Activated naive CD4-positive, alpha-beta T cell treated with anti-CD3 and anti-CD28 coated beads, Interleukin-2, amount 10 ng/mL, durations not matched to agents 7 days and 5 days (primary cell): ENCODE measurements around the gene URAD.
"Not testable (repeated sequence)": the region's sequence is repeated elsewhere in the genome, so short reads cannot be mapped to it uniquely, and the experiment has no call there.

Source experiments
- CTCF ChIA-PET: fragments of 350-600 bp; sonication (Branson Sonifier 250); formaldehyde crosslinking; loops from one replicate; lab custom pipeline; 2021; ENCODE audit warnings: antibody characterized with exemption; lab: Charles Lee
- DNase-seq: peaks from one replicate; pipeline ENCODE4 v3.0.0-alpha.2; 2020
- H3K27ac Mint-ChIP-seq: one replicate; pipeline ENCODE4 v1.8.0; 2021; ENCODE audit warnings: mild to moderate bottlenecking, moderate library complexity, mixed read lengths
- H3K27me3 Mint-ChIP-seq: one replicate; pipeline ENCODE4 v1.8.0; 2021; ENCODE audit warnings: mild to moderate bottlenecking, mixed read lengths
- H3K36me3 Mint-ChIP-seq: one replicate; pipeline ENCODE4 v1.8.0; 2021; ENCODE audit warnings: mixed read lengths
- H3K4me1 Mint-ChIP-seq: one replicate; pipeline ENCODE4 v1.8.0; 2021; ENCODE audit warnings: mixed read lengths
- H3K4me3 Mint-ChIP-seq: one replicate; pipeline ENCODE4 v1.8.0; 2021; ENCODE audit warnings: mild to moderate bottlenecking, moderate library complexity, mixed read lengths
- H3K9me3 Mint-ChIP-seq: one replicate; pipeline ENCODE4 v1.8.0; 2021; ENCODE audit warnings: mixed read lengths

Gene URAD

GRCh38 chr13:27964206-27964605 is 24.3 kb downstream of the URAD start:
- H3K4me1 Mint-ChIP-seq, H3K9me3 Mint-ChIP-seq, H3K36me3 Mint-ChIP-seq, H3K4me3 Mint-ChIP-seq, H3K27ac Mint-ChIP-seq, DNase-seq: not testable (repeated sequence)
- CTCF ChIA-PET, result interaction anchor here (0.9 kb wide), 1 partner anchor 11 kb away, joined by 3 read pairs; no protein-coding TSS in a partner anchor
- H3K27me3 Mint-ChIP-seq, result peaks cover 100% of the 10 kb centered on the region

GRCh38 chr13:27963491-27963890 is 25.0 kb downstream of the URAD start:
- peaks cover 100% of the 10 kb centered on the region for H3K27me3 Mint-ChIP-seq
- no peaks in the 10 kb centered on the region for H3K36me3 Mint-ChIP-seq
- H3K27ac Mint-ChIP-seq, result no peak overlapping the region
- peaks cover 7% of the 10 kb centered on the region for H3K4me1 Mint-ChIP-seq
- no peak for DNase-seq
- H3K4me3 Mint-ChIP-seq, result no peak overlapping the region
- CTCF ChIA-PET, result no interaction called here
- H3K9me3 Mint-ChIP-seq, result no peaks in the 10 kb centered on the region

DNA sequence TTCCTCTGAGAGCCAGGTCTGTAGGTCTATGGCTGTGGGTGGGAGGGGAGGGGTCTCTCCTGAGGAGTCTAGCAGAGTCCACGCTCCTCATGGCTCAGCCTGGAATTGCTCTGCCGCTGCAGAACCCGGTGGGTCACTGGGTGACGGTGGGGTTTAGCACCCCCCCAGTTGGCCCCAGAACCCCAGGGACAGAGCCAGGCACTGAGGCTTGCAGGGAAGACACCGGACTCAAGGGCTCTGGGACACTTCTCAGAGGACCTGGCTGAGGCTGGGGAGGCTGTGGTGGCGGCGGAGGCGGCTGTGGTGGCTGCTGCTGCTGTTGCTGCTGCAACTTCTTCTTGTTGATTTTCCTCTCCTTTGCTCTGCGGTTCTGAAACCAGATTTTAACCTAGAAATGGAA is 25.5 kb downstream of the URAD start:
- CTCF ChIA-PET, result no interaction called here
- H3K27me3 Mint-ChIP-seq, result peaks cover 100% of the 10 kb centered on the region
- DNase-seq, result no peak
- no peaks in the 10 kb centered on the region for H3K9me3 Mint-ChIP-seq
- H3K4me3 Mint-ChIP-seq, result no peak overlapping the region
- no peak overlapping the region for H3K27ac Mint-ChIP-seq
- H3K4me1 Mint-ChIP-seq, result peaks cover 7% of the 10 kb centered on the region
- no peaks in the 10 kb centered on the region for H3K36me3 Mint-ChIP-seq

GRCh38 chr13:27962128-27962841 is 26.2 kb downstream of the URAD start:
- H3K27ac Mint-ChIP-seq, result no peak overlapping the region
- CTCF ChIA-PET, result interaction anchor here (1.4 kb wide), 1 partner anchor 137 kb away, joined by 5 read pairs; no protein-coding TSS in a partner anchor

GRCh38 chr13:27961227-27962085 is 27.0 kb downstream of the URAD start:
- Mint-ChIP-seq H3K36me3 (no peaks in the 10 kb centered on the region), H3K27me3 (peaks cover 99% of the 10 kb centered on the region), H3K4me3 (no peak overlapping the region), H3K9me3 (no peaks in the 10 kb centered on the region), H3K27ac (no peak overlapping the region), H3K4me1 (peaks cover 7% of the 10 kb centered on the region)
- DNase-seq, result no peak
- CTCF ChIA-PET, result interaction anchor here (1.1 to 1.4 kb wide), 2 partner anchors 34 to 136 kb away, joined by 3 to 5 read pairs; no protein-coding TSS in a partner anchor

More at GRCh38 chr13:27962128-27962841, 26.2 kb downstream of the URAD start:
- no peak for DNase-seq
- H3K27me3 Mint-ChIP-seq, result peaks cover 100% of the 10 kb centered on the region
- no peaks in the 10 kb centered on the region for H3K9me3 Mint-ChIP-seq
- H3K36me3 Mint-ChIP-seq, result no peaks in the 10 kb centered on the region
- H3K4me1 Mint-ChIP-seq, result peaks cover 7% of the 10 kb centered on the region
- no peak overlapping the region for H3K4me3 Mint-ChIP-seq

DNA sequence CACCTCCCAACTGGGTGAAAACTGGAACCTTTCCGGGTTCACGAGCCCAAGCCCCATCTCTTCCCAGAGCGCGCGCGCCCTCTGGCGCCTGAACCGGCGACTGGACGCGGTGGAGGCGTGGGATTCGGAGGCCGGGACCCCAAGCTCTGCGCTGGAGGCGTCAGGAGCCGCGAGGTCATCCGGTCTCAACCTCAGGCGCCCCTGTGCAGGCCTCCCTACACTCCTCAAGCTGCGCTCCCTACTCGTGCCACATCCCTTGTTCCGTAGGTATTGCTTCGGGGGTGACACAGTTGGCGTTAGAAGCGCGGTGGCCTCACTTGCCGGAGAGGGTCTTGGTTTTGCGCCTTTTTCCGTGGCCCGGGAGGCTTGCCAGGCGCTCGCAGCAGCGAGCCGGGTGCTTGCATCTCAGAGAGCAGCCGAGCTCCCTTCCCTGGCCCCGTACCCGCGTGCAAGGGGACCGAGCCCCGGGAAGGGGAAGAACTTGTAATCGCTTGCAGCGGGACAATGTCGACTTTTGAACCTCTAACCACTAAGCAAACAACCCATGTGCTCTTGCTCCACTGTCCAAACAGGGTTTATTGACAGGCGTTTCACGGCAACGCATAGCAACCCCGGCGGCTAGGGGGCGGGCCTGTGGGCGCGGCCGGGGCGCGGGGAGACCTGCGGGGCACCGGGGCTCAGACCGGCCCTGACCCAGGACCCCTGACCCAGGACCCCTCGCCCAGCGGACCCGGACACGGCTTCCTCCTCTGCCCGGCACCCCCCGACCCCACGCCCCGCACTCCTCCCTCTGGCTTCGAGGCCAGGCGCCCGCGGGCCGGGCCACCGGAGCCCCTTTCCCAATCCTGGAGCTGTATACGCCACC is 27.9 kb downstream of the URAD start:
- Mint-ChIP-seq H3K4me3 (peak overlapping the region; percentile 23), H3K27ac (no peak overlapping the region)

DNA sequence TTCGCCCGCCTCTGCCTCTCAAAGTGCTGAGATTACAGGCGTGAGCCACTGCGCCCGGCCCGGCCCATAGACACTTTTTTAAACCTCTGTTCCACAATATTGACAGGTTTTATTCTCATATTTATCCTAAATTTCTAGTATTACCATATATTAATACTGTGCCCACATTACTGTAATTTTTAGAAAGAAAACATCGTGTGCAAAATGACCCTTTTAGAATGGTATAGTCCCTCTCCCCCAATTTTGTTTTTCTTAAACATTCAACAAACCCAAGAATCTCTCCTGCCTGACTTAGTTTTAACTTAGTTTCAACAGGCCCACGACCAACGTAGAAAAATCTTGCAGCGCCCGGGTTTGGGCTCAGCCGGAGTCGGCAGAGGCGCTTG is 28.5 kb downstream of the URAD start:
- no peaks in the 10 kb centered on the region for H3K36me3 Mint-ChIP-seq
- H3K4me1 Mint-ChIP-seq, result peaks cover 7% of the 10 kb centered on the region
- no peak for DNase-seq
- peak overlapping the region; percentile 23 for H3K4me3 Mint-ChIP-seq
- no peak overlapping the region for H3K27ac Mint-ChIP-seq
- H3K27me3 Mint-ChIP-seq, result peaks cover 99% of the 10 kb centered on the region
- CTCF ChIA-PET, result interaction anchor here (0.9 kb wide), 1 partner anchor 129 kb away, joined by 3 read pairs; no protein-coding TSS in a partner anchor
- no peaks in the 10 kb centered on the region for H3K9me3 Mint-ChIP-seq

More for the DNA sequence above, 27.9 kb downstream of the URAD start:
- Mint-ChIP-seq H3K9me3 (no peaks in the 10 kb centered on the region), H3K27me3 (peaks cover 99% of the 10 kb centered on the region), H3K36me3 (no peaks in the 10 kb centered on the region), H3K4me1 (peaks cover 7% of the 10 kb centered on the region)
- CTCF ChIA-PET, result interaction anchor here (0.9 to 1.4 kb wide), 3 partner anchors 33 to 135 kb away, joined by 3 to 5 read pairs (median 3); no protein-coding TSS in a partner anchor
- DNase-seq, result peak; percentile 55

DNA sequence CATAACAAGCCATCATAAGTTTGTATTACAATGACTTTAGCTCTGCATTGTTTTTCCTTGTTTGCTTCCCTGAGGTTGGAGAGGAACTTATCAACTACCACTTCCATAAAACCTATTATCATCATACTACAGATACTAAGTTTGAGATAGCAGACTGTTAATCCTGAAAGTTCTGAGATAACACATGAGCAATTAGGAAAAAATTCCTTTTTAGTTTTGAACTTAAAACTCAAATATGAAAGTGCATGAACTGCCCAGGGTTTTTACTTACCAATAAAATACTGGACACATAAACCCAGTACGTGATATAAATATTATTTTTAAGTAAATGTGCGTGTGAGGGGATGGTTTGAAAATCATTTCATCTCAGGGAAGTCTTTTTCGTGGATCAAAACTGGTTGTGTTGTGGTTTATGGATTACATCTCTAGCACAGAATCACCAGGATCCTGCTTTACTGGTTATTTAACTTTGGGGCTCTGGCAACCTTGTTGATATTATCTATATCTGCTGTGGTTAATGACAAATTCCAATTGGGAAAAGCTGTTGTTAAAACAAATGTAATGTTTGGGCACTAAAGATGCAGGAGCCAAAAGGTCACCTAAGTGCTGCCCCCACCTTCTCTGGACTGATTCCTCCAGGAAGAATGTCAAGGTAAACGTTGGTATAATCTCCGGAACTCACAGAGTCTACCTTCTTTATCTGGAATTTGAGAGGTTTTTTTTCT is 31.8 kb downstream of the URAD start:
- Mint-ChIP-seq H3K36me3 (peaks cover 1% of the 10 kb centered on the region), H3K4me3 (no peak overlapping the region), H3K27me3 (peaks cover 95% of the 10 kb centered on the region), H3K9me3 (no peaks in the 10 kb centered on the region), H3K4me1 (peaks cover 21% of the 10 kb centered on the region), H3K27ac (no peak overlapping the region)
- DNase-seq, result no peak
- CTCF ChIA-PET, result interaction anchor here (0.9 to 7.0 kb wide), 4 partner anchors 23 to 129 kb away, joined by 3 to 41 read pairs (median 4); no protein-coding TSS in a partner anchor

DNA sequence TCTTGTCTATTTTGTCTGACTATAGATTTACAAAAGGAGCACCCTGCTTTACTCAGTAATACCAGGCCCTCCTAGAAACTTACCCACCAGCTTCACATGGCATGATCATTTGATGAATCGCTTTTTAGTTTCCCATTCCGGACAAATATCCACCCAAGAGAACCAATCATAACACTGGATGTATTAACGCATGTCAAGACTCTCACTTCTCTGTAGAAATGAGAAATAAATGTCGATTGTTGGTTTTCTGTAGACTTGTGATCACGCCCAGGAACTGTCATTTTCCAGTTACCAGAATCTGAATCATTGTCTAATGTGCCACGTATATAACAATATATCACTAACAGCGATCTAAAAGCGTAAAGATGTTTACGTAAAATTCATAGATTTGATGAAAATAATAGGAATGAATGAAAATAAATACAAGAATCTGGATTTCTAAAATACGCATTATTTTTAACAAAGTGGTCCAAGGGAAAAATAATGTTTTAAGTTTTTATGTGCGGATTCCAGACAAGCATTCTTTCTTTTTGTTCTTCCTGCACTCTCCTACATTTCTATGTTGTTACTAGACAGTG is 33.4 kb downstream of the URAD start:
- DNase-seq, result no peak
- no peak overlapping the region for H3K27ac Mint-ChIP-seq
- H3K36me3 Mint-ChIP-seq, result peaks cover 1% of the 10 kb centered on the region
- peaks cover 16% of the 10 kb centered on the region for H3K4me1 Mint-ChIP-seq
- H3K4me3 Mint-ChIP-seq, result no peak overlapping the region
- CTCF ChIA-PET, result interaction anchor here (0.6 to 7.0 kb wide), 7 partner anchors 13 to 581 kb away, joined by 3 to 41 read pairs (median 3); no protein-coding TSS in a partner anchor
- no peaks in the 10 kb centered on the region for H3K9me3 Mint-ChIP-seq
- peaks cover 89% of the 10 kb centered on the region for H3K27me3 Mint-ChIP-seq

- peaks cover 13% of the 10 kb centered on the region for H3K4me1 Mint-ChIP-seq
- H3K27ac Mint-ChIP-seq, result no peak overlapping the region
- CTCF ChIA-PET, result interaction anchor here (0.6 to 7.0 kb wide), 14 partner anchors 10 to 969 kb away, joined by 3 to 41 read pairs (median 4); no protein-coding TSS in a partner anchor
- H3K9me3 Mint-ChIP-seq, result no peaks in the 10 kb centered on the region
- peaks cover 82% of the 10 kb centered on the region for H3K27me3 Mint-ChIP-seq
- peaks cover 1% of the 10 kb centered on the region for H3K36me3 Mint-ChIP-seq
- DNase-seq, result no peak
- peak overlapping the region; percentile 57 for H3K4me3 Mint-ChIP-seq
Observed at GRCh38 chr13:27954406-27954851, 34.1 kb downstream of the URAD start.

- Mint-ChIP-seq H3K4me1 (peaks cover 13% of the 10 kb centered on the region), H3K4me3 (peak overlapping the region; percentile 60), H3K36me3 (peaks cover 1% of the 10 kb centered on the region), H3K27me3 (peaks cover 77% of the 10 kb centered on the region), H3K9me3 (no peaks in the 10 kb centered on the region), H3K27ac (peak overlapping the region; percentile 67)
- CTCF ChIA-PET, result interaction anchor here (0.8 to 7.0 kb wide), 20 partner anchors 11 to 969 kb away, joined by 3 to 41 read pairs (median 4); no protein-coding TSS in a partner anchor
- peak; percentile 69 for DNase-seq
Observed at GRCh38 chr13:27953676-27954405, 34.7 kb downstream of the URAD start.
